HL-60/S4 (cell line): Measurements from ENCODE around the gene PCDH18.
"Not testable (repeated sequence)": the region's sequence is repeated elsewhere in the genome, so short reads cannot be mapped to it uniquely, and the experiment has no call there.

Experiments
- in situ Hi-C: fragments of 300-500 bp; cut with MboI; formaldehyde crosslinking; loops from 2 replicates; pipeline ENCODE4 v1.14.3; 2022; ENCODE audit warnings: low sequenced_read_pairs

PCDH18 gene

GRCh38 chr4:137530176-137530575 is 2.1 kb downstream of the PCDH18 start:
- in situ Hi-C loops, result no loop called here

DNA sequence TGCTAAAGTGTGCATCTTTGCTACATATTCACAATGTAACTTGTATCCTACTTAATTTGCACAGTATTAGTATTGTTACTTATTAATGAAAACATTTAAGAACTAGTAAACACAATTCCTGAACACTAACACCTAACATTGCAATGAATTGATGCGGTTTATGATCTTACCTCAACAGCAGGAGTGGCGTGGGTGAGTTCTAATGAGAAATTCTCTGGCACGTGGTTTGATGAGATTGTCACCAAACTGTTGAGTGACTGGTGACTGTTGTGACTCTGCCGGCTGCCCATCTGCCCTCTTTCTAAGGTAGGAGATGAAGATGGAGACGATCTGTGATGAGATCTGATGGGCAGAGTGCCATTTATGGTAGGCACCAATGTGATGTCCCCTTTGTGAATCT is 2.9 kb downstream of the PCDH18 start:
- in situ Hi-C loops, result no loop called here

DNA sequence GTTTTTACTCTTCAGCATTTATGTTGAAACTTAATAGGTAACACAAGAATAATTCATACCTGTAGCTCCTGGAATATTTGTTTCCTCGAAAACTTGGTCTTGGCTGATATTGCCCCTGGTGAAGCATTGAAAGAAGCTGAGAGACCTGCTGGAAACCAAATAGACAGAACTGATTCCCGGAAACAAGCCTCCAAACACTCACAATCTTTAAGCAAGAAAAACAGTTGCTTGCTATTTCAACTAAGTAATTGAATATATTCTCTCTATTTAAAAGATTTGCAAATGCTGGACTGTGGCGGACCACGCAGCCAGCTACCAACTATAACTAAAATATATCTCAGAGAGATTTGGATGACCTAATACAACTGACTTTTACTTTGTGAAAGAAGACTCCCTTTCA is 3.6 kb downstream of the PCDH18 start:
- in situ Hi-C loops, result no loop called here

- in situ Hi-C loops, result no loop called here
These were observed 5.6 kb downstream of the PCDH18 start for GRCh38 chr4:137526681-137527080.

DNA sequence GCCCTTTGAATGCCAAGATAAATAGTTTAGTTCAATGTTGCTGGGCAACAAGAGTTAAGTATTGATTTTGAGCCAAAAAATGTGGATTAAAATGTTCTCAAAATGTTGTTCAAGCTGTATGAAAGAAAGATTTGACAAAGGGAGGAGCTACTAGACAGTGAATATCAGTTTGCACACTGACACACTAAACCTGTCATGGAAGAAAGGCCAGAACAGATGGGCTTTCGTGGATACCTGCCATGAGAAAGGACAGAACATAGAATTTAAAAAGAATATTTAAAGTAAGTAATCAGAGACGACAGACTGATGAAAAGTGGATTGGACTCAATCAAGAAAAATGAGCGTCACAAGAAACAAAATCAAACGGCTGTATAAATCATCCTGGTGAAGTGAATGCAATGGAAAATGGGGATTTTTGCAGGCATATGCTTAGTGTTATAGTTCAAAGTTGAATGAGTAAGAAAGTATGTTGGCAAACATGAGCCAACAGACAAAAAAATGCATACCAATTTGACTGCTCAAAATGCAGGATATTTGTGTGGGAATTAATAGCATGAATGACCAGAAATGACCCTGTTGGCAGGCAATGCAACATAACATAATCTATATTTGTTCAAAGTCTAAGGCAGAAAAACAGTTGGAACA is 7.4 kb downstream of the PCDH18 start:
- in situ Hi-C loops, result no loop called here

GRCh38 chr4:137523329-137523728 is 9.0 kb downstream of the PCDH18 start:
- in situ Hi-C loops, result no loop called here

- in situ Hi-C loops, result no loop called here
These were observed 11.2 kb downstream of the PCDH18 start for GRCh38 chr4:137521053-137521452.

- in situ Hi-C loops, result no loop called here
These were observed 12.9 kb downstream of the PCDH18 start for GRCh38 chr4:137519406-137519805.

GRCh38 chr4:137517323-137517722 is 15.0 kb downstream of the PCDH18 start:
- in situ Hi-C loops, result not testable (repeated sequence)

DNA sequence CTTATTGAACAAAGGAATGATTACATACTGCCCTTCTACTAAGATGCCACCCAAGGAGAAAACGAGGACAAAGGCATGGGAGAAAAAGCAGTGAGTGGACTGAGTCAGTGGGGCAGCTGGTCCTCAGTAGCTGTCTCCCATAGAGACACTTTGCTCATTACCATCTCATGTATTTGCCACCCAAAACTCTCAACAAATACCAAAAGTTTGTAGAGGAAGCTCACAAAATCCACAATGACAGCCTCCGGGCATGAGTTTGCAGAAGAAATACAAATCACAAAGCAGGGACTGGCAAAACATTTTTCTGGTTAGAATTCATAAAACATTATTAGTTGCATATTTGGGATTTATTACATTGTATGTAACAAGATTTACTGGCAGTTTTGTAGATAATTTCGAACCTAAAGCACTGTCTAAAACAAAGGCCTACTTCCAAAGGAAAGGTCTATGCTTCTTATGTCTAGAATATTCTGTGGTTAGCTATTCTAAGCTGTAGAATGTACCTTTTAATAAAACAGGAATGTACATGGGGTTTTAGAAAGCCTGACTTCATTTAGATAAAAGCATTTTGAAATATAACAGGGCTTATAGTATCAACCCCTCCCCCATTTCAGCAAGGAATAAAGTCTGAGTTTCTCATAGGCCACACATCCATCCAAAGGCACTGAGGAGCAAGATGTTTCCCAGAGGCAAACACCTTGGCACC is 17.7 kb downstream of the PCDH18 start:
- in situ Hi-C loops, result no loop called here

GRCh38 chr4:137510557-137511265 is 21.6 kb downstream of the PCDH18 start:
- in situ Hi-C loops, result no loop called here

DNA sequence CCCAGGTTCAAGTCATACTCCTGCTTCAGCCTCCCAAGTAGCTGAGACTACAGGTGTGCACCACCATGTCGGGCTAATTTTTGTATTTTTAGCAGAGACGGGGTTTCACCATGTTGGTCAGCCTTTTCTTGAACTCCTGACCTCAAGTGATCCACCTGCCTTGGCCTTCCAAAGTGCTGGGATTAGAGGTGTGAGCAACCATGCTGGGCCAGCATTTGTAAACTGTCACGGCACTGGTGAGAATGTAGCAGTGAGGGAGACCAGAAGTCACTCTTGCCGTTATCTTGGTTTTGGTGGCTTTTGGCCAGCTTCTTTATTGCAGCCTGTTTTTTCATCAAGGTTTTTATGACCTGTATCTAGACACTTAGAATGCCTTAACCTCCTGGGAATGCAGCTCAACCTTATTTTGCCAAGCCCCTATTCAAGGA is 22.4 kb downstream of the PCDH18 start:
- in situ Hi-C loops, result no loop called here

- in situ Hi-C loops, result no loop called here
These were observed 29.8 kb downstream of the PCDH18 start for GRCh38 chr4:137502339-137503129.

DNA sequence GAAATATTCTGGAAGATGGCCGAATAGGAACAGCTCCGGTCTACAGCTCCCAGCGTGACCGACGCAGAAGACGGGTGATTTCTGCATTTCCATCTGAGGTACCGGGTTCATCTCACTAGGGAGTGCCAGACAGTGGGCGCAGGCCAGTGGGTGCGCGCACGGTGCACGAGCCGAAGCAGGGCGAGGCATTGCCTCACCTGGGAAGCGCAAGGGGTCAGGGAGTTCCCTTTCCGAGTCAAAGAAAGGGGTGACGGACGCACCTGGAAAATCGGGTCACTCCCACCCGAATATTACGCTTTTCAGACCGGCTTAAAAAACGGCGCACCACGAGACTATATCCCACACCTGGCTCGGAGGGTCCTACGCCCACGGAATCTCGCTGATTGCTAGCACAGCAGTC is 36.0 kb downstream of the PCDH18 start:
- in situ Hi-C loops, result not testable (repeated sequence)

DNA sequence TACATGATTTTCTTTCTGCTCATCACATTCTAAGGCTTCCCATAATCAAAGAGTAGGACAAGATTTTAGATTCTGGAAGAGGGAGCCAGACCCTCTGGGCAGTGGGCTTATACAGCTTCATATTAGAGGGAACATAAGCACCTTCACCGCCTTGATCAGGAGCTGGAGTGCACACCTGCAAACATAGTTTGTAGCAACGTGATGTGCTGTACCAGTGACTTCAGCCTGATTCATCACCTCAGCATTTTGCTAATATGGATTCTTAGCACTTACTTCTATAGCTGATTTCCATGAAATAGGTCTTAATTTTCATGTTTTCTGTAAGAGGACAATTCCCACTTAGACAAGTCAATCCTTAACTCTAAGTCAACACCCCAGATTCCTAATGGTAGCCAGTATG is 36.7 kb downstream of the PCDH18 start:
- in situ Hi-C loops, result no loop called here

GRCh38 chr4:137483313-137483959 is 48.9 kb downstream of the PCDH18 start:
- in situ Hi-C loops, result not testable (repeated sequence)

GRCh38 chr4:137479657-137480056 is 52.6 kb downstream of the PCDH18 start:
- in situ Hi-C loops, result not testable (repeated sequence)

DNA sequence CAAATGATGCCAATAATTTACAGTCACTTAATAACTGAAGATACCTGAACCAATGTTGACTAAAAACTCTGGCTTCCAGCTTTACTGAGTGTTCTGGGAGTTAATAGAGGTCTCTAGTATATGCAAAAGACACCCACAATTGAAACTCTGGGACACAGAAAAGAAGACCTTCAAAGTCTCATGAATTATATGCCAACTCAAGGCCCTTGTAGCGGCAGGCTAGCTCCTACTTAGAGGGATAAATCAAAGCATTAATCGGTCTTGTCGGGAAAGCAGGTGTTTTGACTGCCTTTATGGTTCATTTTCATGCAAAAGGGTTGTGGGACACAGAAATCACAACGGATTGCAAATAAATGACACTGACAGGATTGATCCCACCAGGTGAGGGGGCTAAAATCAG is 55.9 kb downstream of the PCDH18 start:
- in situ Hi-C loops, result no loop called here

DNA sequence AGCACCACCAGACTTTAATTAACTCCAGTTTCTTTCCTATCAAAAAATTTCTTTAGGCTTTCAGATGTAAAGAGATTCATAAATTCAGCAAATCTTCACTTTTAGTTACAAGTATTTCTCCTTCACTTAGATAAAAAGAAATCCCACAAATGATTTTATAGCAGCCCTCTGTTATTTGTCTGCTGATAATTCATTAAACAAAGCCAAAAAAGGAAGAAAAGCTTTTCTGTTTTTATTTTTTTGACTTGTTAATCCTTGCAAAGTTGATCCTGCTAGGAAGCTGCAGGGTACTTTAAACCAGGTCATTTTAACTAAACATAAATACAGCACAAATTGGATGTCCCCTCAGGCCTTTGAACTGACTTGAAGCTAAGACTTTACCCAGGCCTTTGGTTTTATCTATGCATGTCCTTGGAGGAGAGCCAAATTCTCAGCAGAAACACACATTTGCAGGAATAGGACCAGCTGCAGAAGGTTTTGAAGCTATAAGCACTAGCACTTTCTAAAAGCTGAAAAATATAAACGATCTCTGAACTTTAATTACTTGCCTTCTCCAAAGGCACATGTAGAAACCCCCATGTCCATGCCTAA is 57.5 kb downstream of the PCDH18 start:
- in situ Hi-C loops, result no loop called here

DNA sequence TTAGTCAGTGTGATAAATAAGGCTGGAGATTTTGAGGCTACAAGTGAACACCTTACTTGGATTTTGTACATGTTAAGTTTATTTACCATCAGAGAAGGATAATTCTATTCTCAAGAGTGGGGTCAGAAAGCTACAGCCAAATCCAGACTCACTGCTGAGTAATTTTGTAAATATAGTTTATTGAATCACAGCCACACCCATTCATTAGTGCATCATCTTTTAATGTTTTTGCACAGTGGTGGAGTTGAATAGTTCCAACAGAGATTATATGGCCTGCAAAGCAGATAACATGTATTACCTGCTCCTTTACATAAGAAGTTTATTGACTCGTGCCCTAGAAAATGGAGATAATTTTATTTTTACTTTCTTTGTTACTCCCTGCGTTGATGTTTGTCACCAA is 60.4 kb downstream of the PCDH18 start:
- in situ Hi-C loops, result no loop called here
